Measurements from ENCODE around the gene OR5K2. TPM values are rescaled to one million over a fixed set of nuclear protein-coding genes. Genes with fewer than 3 reads are reported as not detected.

OR5K2 gene
- polyA plus RNA-seq, 2 of the 4 experiments (the other 2 are of a cell fraction), result not detected

- TF ChIP-seq KDM5A (IDR thresholded peaks at IDR 0.05) (no peak), HOXB13 (CRISPR knock-in tag; IDR thresholded peaks at IDR 0.05; ENCODE audit: low read depth) (no peak), FOSL2 (IDR thresholded peaks at IDR 0.05) (no peak), FOSL2 (CRISPR knock-in tag; IDR thresholded peaks at IDR 0.05) (no peak), FOXS1 (CRISPR knock-in tag; IDR thresholded peaks at IDR 0.05) (no peak), CHD4 (IDR thresholded peaks at IDR 0.05; ENCODE audit: borderline replicate concordance) (no peak), RNF2 (IDR thresholded peaks at IDR 0.05; ENCODE audit: borderline replicate concordance, low read depth) (no peak), SREBF2 (IDR thresholded peaks at IDR 0.05) (no peak), PHF8 (IDR thresholded peaks at IDR 0.05; ENCODE audit: borderline replicate concordance, low read depth) (no peak), HMGXB4 (CRISPR knock-in tag; IDR thresholded peaks at IDR 0.05; ENCODE audit: borderline replicate concordance) (no peak), HOXA7 (CRISPR knock-in tag; IDR thresholded peaks at IDR 0.05) (no peak)
These were observed 36.7 kb downstream of the OR5K2 start (continued) for GRCh38 chr3:98534168-98534567.

GRCh38 chr3:98534734-98535133, 37.3 kb downstream of the OR5K2 start:
- POLR2A ChIA-PET, result no interaction called here
- no peak overlapping the region for H3K4me2 ChIP-seq
- H3K4me1 ChIP-seq, result no peaks in the 10 kb centered on the region
- DNase-seq (ENCODE audit: low read depth in 1 of 2, low spot score in 1 of 2), result no peak
- 43% methylated on average over 1 of the region's 1 CpG for WGBS (ENCODE audit: missing lambda C conversion rate)
- no peak for FAIRE-seq
- no peak for ATAC-seq
- H3K27ac ChIP-seq, result no peak overlapping the region
- H3K9me3 ChIP-seq, result no peaks in the 10 kb centered on the region
- CTCF ChIA-PET, result no interaction called here
- no peak overlapping the region for H3K4me3 ChIP-seq
- TF ChIP-seq ESRRA (IDR thresholded peaks at IDR 0.05; ENCODE audit: borderline replicate concordance, low read length) (no peak), NR3C1 (IDR thresholded peaks at IDR 0.05) (no peak), REST (IDR thresholded peaks at IDR 0.05) (no peak), ZFP36 (IDR thresholded peaks at IDR 0.05; ENCODE audit: borderline replicate concordance, partially characterized antibody) (no peak), ATOH8 (CRISPR knock-in tag; IDR thresholded peaks at IDR 0.05; ENCODE audit: low read depth) (no peak), HES2 (IDR thresholded peaks at IDR 0.05) (no peak), RFX5 (IDR thresholded peaks at IDR 0.05) (no peak), NPAS2 (CRISPR knock-in tag; IDR thresholded peaks at IDR 0.05; ENCODE audit: borderline replicate concordance) (no peak), MAFK (IDR thresholded peaks at IDR 0.05; ENCODE audit: partially characterized antibody) (no peak), MYC (IDR thresholded peaks at IDR 0.05; ENCODE audit: borderline replicate concordance, low read length) (no peak), EHMT2 (IDR thresholded peaks at IDR 0.05; ENCODE audit: low read depth) (no peak), POLR2AphosphoS2 (conservative IDR thresholded peaks at IDR 0.05; ENCODE audit: low read length) (no peak), TFCP2L1 (CRISPR knock-in tag; IDR thresholded peaks at IDR 0.05) (no peak), EP300 (IDR thresholded peaks at IDR 0.05) (no peak), FOXS1 (CRISPR knock-in tag; IDR thresholded peaks at IDR 0.05) (no peak), CBX2 (IDR thresholded peaks at IDR 0.05; ENCODE audit: borderline replicate concordance, low read depth) (no peak)
